NCI-H2029 treated with DMSO at 0.1 percent for 48 hours (cell line): Measurements from ENCODE around the gene HYDIN.
"Not testable (repeated sequence)": the region's sequence is repeated elsewhere in the genome, so short reads cannot be mapped to it uniquely, and the experiment has no call there.

ENCODE experiments used
- DNase-seq: peaks from one replicate; lab custom pipeline; 2025; lab: John Stamatoyannopoulos, UW

The HYDIN gene

DNA sequence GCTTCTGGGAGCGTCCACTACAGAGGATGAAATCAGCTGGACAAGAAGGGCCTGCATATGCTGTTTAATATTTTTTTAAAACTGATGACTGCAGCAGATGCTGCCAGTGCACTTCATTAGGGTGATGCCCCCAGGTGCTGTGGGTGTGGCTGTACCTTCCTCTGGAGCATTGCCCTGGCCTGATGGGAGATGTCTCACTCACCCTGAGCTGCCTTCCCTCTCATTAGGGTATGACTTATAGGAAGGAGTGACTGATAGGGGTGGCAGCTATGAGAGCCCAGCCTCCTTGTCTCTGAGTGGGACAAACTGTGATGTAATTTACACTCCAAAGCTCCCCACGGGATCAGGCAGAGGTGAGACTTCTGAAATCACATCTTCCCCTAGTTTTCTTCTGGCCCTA, 234.7 kb downstream of the HYDIN start:
- not testable (repeated sequence) for DNase-seq

GRCh38 chr16:70992511-70992910, 238.0 kb downstream of the HYDIN start:
- not testable (repeated sequence) for DNase-seq

GRCh38 chr16:70987019-70987715, 243.4 kb downstream of the HYDIN start:
- not testable (repeated sequence) for DNase-seq

DNA sequence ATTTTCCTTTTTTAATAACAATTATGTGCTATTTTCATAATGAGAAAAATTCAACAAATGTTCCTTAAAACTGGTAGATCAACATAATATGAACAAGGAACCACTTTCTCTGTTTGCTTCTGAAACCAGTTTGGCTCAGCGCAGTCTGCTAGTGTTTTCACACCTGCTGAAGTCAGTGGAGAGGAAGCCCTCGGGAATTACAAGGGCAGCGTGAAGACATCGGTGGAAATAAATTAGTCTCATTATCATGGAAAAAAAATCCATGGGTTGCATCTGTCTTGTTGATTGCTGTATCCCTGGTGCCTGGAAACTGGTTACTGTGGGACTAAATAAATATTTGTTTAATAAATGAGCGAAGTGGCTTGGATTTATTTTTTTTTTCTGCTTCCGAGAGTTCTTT, 245.8 kb downstream of the HYDIN start:
- DNase-seq: not testable (repeated sequence)

DNA sequence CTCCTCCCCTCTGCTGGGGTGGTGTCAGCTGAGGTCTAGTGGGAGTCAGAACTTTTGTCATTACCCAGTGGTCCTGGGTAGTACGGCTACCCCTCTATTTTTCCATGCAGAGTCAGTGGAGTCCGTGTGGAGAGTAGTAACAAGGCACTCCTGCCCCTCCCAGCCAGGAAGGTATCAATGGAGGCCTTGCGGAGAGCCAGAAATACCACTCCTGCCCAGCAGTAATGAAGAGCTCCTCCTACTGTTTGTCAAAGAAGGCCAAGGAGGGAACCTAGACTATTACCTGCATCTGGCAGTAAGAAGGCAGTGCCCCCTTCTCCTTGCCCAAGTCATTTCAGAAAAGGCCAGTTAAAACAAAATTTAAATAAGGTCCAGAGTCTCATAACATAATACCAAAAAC, 262.2 kb downstream of the HYDIN start:
- not testable (repeated sequence) for DNase-seq

DNA sequence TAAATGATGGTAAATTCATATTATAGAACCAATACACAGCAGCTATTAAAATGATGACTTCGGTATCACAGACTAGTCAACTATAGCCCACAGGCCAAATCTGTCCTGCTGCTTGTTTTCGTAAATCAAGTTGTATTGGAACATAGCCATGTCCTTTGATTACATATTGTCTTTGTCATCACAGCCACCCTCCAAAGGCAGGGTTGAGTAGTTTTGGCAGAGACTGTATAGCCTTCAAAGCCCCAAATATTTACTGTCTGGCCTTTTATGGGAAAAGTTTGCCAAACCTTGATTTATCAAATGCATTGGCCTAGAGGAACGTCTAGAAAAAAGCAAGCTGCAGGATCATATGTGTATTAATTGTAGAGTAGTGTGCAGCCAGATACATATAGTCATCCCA, 270.4 kb downstream of the HYDIN start:
- not testable (repeated sequence) for DNase-seq

GRCh38 chr16:70954922-70955321, 275.6 kb downstream of the HYDIN start:
- not testable (repeated sequence) for DNase-seq

DNA sequence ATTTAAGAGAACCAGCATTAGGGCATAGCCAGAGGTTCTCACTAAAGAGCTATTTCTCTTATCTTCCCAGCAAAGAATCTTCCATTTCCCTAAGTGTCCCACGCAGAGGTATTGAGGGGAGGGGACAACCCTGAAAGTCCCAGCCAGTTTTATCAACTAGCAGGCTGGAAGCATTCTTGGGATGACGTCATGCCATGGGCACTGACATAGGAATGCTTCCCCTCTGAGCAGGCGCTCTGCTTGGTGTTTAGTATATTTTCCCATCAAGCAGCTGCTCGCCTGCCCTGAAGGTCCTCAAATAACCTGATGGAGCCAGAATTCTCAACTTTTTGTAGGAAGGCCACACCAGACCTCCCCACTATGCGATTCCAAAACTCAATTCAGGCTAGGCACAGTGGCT, 276.7 kb downstream of the HYDIN start:
- not testable (repeated sequence) for DNase-seq

DNA sequence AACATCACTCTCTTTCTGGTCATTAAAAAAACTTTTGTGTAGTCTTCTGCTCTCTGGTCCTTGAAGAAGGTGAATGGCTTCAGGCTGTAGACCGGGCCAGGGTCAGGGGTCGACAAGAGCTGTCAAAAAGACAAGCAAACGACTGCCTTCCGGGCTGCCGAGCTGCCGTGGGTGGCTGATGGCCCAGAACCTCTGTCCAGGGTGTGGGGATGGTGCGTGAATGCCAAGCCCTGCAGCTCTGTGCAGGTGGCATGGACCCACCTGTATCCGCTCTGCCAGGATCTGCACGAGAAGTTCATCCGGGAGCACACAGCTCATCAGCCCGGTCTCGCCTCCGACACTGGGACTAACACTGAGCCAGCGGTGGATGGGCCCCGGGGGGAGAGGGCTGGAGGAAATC, 287.0 kb downstream of the HYDIN start:
- not testable (repeated sequence) for DNase-seq

DNA sequence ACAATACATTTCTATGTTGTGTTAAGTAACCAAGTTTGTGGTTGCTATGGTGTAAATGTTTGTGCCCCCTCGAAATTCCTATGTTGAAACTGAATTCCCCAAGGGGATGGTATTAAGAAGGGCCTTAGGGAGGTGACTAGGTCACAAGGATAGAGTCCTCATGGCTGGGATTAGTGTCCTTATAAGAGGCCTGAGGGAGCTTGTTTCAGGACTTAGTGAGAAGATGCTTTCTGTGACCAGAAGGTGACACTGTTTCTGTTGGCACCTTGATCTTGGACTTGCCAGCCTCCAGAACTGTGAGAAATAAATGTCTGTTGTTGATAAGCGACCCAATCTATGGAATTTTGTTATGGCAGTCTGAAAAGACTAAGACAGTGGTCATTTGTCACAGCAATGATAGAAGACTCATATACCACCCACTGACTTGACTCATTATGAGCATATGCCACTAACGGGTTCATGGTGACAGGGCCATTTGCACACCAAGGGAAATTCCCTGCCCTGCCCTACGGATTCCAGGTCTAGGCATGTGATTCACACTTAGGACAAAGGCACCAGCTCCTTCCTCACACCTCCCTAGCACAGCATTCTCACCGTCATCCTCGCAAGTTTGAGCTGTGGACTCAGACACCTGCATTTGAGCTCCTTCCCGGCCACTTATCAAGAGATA, 290.7 kb downstream of the HYDIN start:
- DNase-seq: not testable (repeated sequence)

- DNase-seq: not testable (repeated sequence)
Observed at GRCh38 chr16:70936781-70937525, 293.6 kb downstream of the HYDIN start.

DNA sequence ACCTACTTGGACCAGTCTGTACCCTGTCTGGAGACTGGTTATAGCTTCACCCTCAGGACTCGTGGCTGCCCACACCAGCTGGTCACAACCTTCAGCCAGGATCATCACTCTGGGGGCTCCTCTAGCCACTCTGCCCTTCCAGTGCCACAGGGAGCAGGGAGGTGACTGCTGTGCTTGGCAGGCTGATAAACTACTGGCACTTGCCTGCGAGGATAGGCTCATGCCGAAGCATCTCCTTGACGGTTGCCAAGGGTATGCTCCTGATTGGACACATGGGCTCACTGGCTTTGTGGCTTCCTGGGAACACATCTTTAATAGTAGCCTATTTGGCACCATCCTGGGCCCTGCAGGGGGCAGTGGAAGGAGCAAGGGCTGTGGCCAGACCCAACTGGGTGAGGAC, 295.2 kb downstream of the HYDIN start:
- DNase-seq: not testable (repeated sequence)

GRCh38 chr16:70933746-70934145, 296.8 kb downstream of the HYDIN start:
- not testable (repeated sequence) for DNase-seq

DNA sequence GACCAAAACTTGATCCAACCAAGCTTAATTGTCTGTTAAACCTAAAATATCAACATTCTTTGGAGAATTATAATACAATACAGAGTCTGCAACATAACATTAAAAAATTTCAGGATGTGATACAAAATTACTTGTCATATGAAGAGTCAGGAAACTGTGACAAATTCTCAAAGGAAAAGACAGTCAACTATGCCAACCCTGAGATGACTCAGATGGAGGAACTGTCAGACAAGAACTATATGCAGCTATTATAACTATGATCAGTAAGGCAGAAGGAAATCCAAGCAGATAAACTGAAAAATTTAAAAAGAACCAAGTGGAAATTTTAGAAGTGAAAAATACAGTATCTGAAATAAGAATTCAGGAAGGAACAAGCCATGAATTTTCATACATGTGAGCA, 299.8 kb downstream of the HYDIN start:
- DNase-seq: not testable (repeated sequence)

DNA sequence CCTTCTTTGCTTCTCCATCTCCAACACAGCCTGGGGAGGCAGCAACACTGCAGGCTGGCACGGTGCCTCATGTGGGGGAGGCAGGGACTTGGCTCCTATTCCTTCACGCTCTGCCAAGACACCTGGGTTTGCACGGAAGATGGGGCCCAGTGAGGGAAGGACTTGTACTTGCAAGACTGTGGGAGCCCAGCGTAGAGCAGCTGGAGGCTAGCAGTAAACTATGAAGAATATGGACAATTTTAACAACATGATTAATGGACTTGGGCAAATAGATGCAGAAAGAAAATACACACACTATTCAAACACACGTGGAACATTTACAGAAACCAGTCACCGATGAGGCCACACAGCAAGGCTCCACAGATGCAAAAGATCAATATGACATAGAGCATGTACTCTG, 308.4 kb downstream of the HYDIN start:
- DNase-seq: not testable (repeated sequence)

DNA sequence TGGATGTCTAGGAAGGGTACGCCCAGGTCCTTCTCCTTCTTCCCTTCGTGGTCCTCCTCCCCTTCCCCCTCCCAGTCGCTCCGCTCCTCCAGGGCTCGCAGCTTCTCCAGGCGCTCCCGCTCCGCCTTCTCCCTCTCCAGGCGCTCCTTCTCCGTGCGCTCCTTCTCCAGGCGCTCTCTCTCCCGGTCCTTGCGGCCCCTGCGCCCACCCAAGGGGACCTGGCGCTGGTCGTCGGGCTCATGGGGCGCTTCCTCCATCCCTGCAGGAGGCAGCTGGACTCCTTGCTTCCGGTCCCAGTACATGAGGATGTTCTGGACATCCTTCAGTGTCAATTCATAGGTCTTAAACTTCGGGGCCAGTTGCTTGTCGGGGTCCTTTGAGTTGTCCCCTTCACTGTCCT, 309.9 kb downstream of the HYDIN start:
- not testable (repeated sequence) for DNase-seq

- not testable (repeated sequence) for DNase-seq
Observed at GRCh38 chr16:70888208-70888607, 342.3 kb downstream of the HYDIN start.

- DNase-seq: not testable (repeated sequence)
Observed at GRCh38 chr16:70884652-70885051, 345.9 kb downstream of the HYDIN start.

DNA sequence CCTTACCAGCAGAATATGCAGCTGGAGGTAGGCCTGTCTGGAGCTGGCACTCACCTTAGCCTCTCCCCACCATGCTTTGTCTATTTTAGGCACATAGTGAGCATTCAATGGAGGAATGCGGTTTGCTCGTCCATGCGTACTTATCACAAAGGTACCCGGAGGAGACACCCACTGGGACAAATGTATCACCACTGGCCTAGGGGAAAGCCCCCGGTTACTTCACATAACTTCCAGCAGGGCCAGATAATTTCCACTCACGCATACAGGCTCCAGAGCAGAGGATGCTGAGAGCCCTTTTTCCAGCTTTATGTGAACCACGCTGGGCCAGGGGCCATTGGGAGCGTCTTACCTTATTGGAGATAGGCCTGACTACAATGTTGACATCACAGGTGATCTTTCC, 348.2 kb downstream of the HYDIN start:
- DNase-seq: not testable (repeated sequence)

DNA sequence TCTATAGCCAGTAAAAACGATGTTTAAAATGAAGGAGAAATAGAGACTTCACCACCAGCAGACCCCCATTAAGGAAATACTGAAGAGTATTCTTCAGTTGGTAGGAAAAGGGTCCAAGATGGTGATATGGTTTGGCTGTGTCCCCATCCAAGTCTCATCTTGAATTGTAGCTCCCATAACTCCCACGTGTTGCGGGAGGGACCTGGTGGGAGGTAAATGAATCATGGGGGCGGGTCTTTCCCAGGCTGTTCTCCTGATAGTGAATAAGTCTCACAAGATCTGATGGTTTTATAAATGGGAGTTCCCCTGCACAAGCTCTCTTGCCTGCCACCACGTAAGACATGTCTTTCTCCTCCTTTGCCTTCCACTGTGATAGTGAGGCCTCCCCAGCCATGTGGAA, 352.6 kb downstream of the HYDIN start:
- not testable (repeated sequence) for DNase-seq

DNA sequence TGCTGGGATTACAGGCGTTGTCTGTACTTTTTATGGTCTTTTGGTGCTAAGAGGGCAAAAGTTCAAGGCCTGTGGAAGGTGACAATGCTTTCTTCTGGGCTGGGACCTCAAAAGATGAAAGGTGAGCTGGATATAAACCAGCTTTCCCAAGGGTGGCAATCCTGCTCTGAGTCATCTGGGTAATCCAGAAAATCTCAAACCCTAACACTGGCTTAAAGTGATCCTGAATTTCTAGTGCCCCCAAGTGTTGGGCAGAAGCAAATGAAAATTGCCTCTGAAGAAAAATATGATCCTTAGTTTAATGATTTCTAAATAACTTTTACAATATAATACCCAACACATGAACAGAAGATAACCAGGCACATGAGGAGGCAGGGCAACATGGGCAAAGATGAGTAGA, 354.1 kb downstream of the HYDIN start:
- not testable (repeated sequence) for DNase-seq

- not testable (repeated sequence) for DNase-seq
Observed at GRCh38 chr16:70864698-70865097, 365.8 kb downstream of the HYDIN start.

GRCh38 chr16:70861996-70862395, 368.5 kb downstream of the HYDIN start:
- DNase-seq: not testable (repeated sequence)
